ENCODE results near the gene ING4.
A peak's percentile ranks its signal among the peaks of the same experiment; 100 is the strongest.

ING4 gene

GRCh38 chr12:6688543-6688998 lies 25.7 kb upstream of the ING4 start:
- DNase-seq (ENCODE audit: low spot score) = no peak
- in situ Hi-C loops (cut with MboI; ENCODE audit: low pct_unique_long_range_greater_than_20kb, low sequenced_read_pairs, unreplicated experiment) = no loop called here

GRCh38 chr12:6685814-6686213 lies 22.9 kb upstream of the ING4 start:
- TF ChIP-seq CTCF (IDR thresholded peaks at IDR 0.05; ENCODE audit: extremely low read depth, insufficient read depth, missing control alignments) = no peak
- in situ Hi-C loops (cut with MboI; ENCODE audit: low pct_unique_long_range_greater_than_20kb, low sequenced_read_pairs, unreplicated experiment) = no loop called here
- no peak for DNase-seq (ENCODE audit: low spot score)

More at GRCh38 chr12:6688543-6688998, 25.7 kb upstream of the ING4 start:
- no peak for TF ChIP-seq CTCF (IDR thresholded peaks at IDR 0.05; ENCODE audit: extremely low read depth, insufficient read depth, missing control alignments)

- in situ Hi-C loops (cut with MboI; ENCODE audit: low pct_unique_long_range_greater_than_20kb, low sequenced_read_pairs, unreplicated experiment) = no loop called here
Measured at GRCh38 chr12:6684609-6685008, 21.7 kb upstream of the ING4 start.

GRCh38 chr12:6676962-6677361 lies 14.0 kb upstream of the ING4 start:
- no peak for TF ChIP-seq CTCF (IDR thresholded peaks at IDR 0.05; ENCODE audit: extremely low read depth, insufficient read depth, missing control alignments)
- in situ Hi-C loops (cut with MboI; ENCODE audit: low pct_unique_long_range_greater_than_20kb, low sequenced_read_pairs, unreplicated experiment) = no loop called here
- no peak for DNase-seq (ENCODE audit: low spot score)

More at GRCh38 chr12:6684609-6685008, 21.7 kb upstream of the ING4 start:
- peak; percentile 55 for DNase-seq (ENCODE audit: low spot score)
- TF ChIP-seq CTCF (IDR thresholded peaks at IDR 0.05; ENCODE audit: extremely low read depth, insufficient read depth, missing control alignments) = peak; percentile 54

- DNase-seq (ENCODE audit: low spot score) = no peak
- in situ Hi-C loops (cut with MboI; ENCODE audit: low pct_unique_long_range_greater_than_20kb, low sequenced_read_pairs, unreplicated experiment) = no loop called here
- TF ChIP-seq CTCF (IDR thresholded peaks at IDR 0.05; ENCODE audit: extremely low read depth, insufficient read depth, missing control alignments) = no peak
Measured at GRCh38 chr12:6672143-6672542, 9.2 kb upstream of the ING4 start.

- no peak for DNase-seq (ENCODE audit: low spot score)
- TF ChIP-seq CTCF (IDR thresholded peaks at IDR 0.05; ENCODE audit: extremely low read depth, insufficient read depth, missing control alignments) = peak; percentile 28
- in situ Hi-C loops (cut with MboI; ENCODE audit: low pct_unique_long_range_greater_than_20kb, low sequenced_read_pairs, unreplicated experiment) = no loop called here
Measured at GRCh38 chr12:6667559-6668210, 4.8 kb upstream of the ING4 start.
